Keratinocyte (primary cell): Measurements from ENCODE around the gene ASF1B.

ENCODE experiments used
- CTCF ChIP-seq, 3 experiments: IDR thresholded peaks in 1 of 3; conservative IDR thresholded peaks in 1 of 3; optimal IDR thresholded peaks in 1 of 3; 2 replicates in 2 of 3; 3 replicates in 1 of 3; pipeline versions ENCODE3 to v1.5.1; 2011; ENCODE audit warnings: low read length in 3 of 3, mild to moderate bottlenecking in 3 of 3, moderate library complexity in 2 of 3, control low read depth in 1 of 3, inconsistent platforms in 1 of 3; ENCODE audit not compliant: insufficient read depth in 2 of 3; ENCODE audit errors: extremely low read depth in 1 of 3
- EZH2 ChIP-seq: IDR thresholded peaks from one replicate; pipeline ENCODE4 v1.6.1; 2012; ENCODE audit warnings: inconsistent platforms, mild to moderate bottlenecking, low read length, moderate library complexity

- TF ChIP-seq EZH2 (no peak), CTCF (optimal IDR thresholded peaks at IDR 0.05 in 1 of 3, IDR thresholded peaks at IDR 0.05 in 1 of 3, conservative IDR thresholded peaks at IDR 0.05 in 1 of 3; ENCODE audit: extremely low read depth in 1 of 3, insufficient read depth in 2 of 3, low read length in 3 of 3) (no peak)
Observed at GRCh38 chr19:14185158-14185557, 48.8 kb upstream of the ASF1B start.
